Suprapubic skin (tissue), 4 donors: ENCODE data around the gene CACNA1I.

Source experiments
- EP300 ChIP-seq: sonication (generic); formaldehyde crosslinking; IDR thresholded peaks from one replicate; pipeline ENCODE4 v1.6.1; 2017; ENCODE audit warnings: antibody characterized with exemption
- POLR2AphosphoS5 ChIP-seq, 3 donors: sonication (generic); formaldehyde crosslinking; IDR thresholded peaks; one replicate each; pipeline ENCODE4 v1.6.1; 2017; ENCODE audit warnings: antibody characterized with exemption in 3 of 3
- TF ChIP-seq, protein P1 (sequence below), 2 donors: fragments of 200-600 bp in 1 of 2; fragments of 450-650 bp in 1 of 2; sonication (generic) in 1 of 2; IDR thresholded peaks; one replicate each; pipeline ENCODE4 v1.5.1; 2016 to 2019; ENCODE audit warnings: antibody characterized with exemption in 2 of 2, mild to moderate bottlenecking in 1 of 2, moderate library complexity in 1 of 2

DNA sequence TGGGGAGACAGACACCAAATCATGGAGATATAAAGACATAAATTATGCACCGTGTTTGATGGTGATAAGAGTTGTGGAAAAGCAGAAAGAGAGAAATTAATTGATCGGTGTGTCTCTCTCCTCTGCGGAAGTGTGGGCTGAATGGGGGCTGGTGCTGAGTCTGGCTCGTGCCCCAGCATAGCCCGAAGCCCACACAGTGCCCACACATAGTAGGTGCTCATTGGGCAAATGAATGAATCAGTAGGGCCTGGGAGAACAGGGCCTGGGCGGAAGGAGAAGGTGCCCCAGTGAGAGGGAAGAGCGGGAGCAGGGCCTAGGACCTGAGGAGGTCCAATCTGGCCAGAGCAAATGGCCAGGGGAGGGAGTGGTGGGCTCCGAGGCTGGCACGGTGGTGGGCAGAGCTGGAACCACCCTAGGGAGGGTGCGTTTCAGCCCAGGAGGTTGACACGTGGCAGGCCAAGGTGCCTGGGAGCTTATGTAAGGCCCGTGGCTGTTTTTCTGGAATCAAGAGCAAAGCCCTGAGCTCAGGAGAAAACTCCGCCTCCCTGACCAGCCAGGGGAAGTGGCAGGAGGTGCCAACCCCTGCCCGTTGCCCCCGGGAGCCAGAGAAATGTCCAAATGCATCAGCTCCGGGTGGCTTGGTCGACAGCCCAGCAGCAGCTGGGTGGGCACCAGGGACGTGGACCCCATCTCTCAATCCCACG, 2.1 kb upstream of the CACNA1I start:
- TF ChIP-seq, protein P1, sequence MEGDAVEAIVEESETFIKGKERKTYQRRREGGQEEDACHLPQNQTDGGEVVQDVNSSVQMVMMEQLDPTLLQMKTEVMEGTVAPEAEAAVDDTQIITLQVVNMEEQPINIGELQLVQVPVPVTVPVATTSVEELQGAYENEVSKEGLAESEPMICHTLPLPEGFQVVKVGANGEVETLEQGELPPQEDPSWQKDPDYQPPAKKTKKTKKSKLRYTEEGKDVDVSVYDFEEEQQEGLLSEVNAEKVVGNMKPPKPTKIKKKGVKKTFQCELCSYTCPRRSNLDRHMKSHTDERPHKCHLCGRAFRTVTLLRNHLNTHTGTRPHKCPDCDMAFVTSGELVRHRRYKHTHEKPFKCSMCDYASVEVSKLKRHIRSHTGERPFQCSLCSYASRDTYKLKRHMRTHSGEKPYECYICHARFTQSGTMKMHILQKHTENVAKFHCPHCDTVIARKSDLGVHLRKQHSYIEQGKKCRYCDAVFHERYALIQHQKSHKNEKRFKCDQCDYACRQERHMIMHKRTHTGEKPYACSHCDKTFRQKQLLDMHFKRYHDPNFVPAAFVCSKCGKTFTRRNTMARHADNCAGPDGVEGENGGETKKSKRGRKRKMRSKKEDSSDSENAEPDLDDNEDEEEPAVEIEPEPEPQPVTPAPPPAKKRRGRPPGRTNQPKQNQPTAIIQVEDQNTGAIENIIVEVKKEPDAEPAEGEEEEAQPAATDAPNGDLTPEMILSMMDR (IDR thresholded peaks at IDR 0.05), result no peak
- TF ChIP-seq EP300 (no peak), POLR2AphosphoS5 (IDR thresholded peaks at IDR 0.05) (no peak)
